RPMI8226 (cell line): ENCODE measurements around the gene STMN3.

Experiments used
- DNase-seq: peaks from one replicate; pipeline ENCODE4 v3.0.0-alpha.2; 2015

Gene STMN3

GRCh38 chr20:63691711-63692435 lies 38.6 kb upstream of the STMN3 start:
- no peak for DNase-seq

- no peak for DNase-seq
Measured at GRCh38 chr20:63690898-63691710, 37.9 kb upstream of the STMN3 start.

GRCh38 chr20:63690003-63690897 lies 37.0 kb upstream of the STMN3 start:
- DNase-seq: no peak

GRCh38 chr20:63689046-63690002 lies 36.1 kb upstream of the STMN3 start:
- DNase-seq: no peak

GRCh38 chr20:63688228-63689045 lies 35.2 kb upstream of the STMN3 start:
- DNase-seq: no peak

GRCh38 chr20:63687419-63688178 lies 34.4 kb upstream of the STMN3 start:
- DNase-seq: no peak

GRCh38 chr20:63686492-63687321 lies 33.5 kb upstream of the STMN3 start:
- no peak for DNase-seq

GRCh38 chr20:63686094-63686491 lies 32.9 kb upstream of the STMN3 start:
- no peak for DNase-seq

GRCh38 chr20:63685269-63686026 lies 32.2 kb upstream of the STMN3 start:
- DNase-seq: no peak

GRCh38 chr20:63682384-63683139 lies 29.3 kb upstream of the STMN3 start:
- DNase-seq: no peak

GRCh38 chr20:63681609-63682142 lies 28.5 kb upstream of the STMN3 start:
- DNase-seq: no peak

- no peak for DNase-seq
Measured at GRCh38 chr20:63680857-63681608, 27.8 kb upstream of the STMN3 start.

- no peak for DNase-seq
Measured at GRCh38 chr20:63680427-63680826, 27.2 kb upstream of the STMN3 start.

- DNase-seq: no peak
Measured at GRCh38 chr20:63679799-63680305, 26.6 kb upstream of the STMN3 start.

- no peak for DNase-seq
Measured at GRCh38 chr20:63678667-63679465, 25.6 kb upstream of the STMN3 start.

- DNase-seq: no peak
Measured at GRCh38 chr20:63678071-63678470, 24.8 kb upstream of the STMN3 start.
